Measurements from ENCODE around the gene MEOX2. TPM values are rescaled to one million over a fixed set of nuclear protein-coding genes. Genes with fewer than 3 reads are reported as not detected.

MEOX2 gene
- total RNA-seq, 1 experiment from 2014 or later: not detected

- H3K27ac ChIP-seq (ENCODE audit: low read depth, low read length): no peak overlapping the region
- H3K9me3 ChIP-seq (ENCODE audit: control insufficient read depth in 1 of 2, insufficient read depth in 1 of 2, low read depth in 1 of 2, low read length in 2 of 2): no peaks in the 10 kb centered on the region
- ATAC-seq (no peak), DNase-seq (ENCODE audit: low read depth, low spot score) (no peak)
- POLR2A ChIA-PET: no interaction called here
- no peak overlapping the region for H3K4me3 ChIP-seq (replicated peaks in 1 of 2; ENCODE audit: low read depth in 1 of 2, low read length in 2 of 2)
- H3K4me2 ChIP-seq (ENCODE audit: low read length): no peak overlapping the region
- no peaks in the 10 kb centered on the region for H3K4me1 ChIP-seq (ENCODE audit: control insufficient read depth in 1 of 2, insufficient read depth in 2 of 2, low read length in 2 of 2)
- H3K36me3 ChIP-seq (ENCODE audit: control insufficient read depth in 1 of 2, insufficient read depth in 2 of 2, low read length in 2 of 2): no peaks in the 10 kb centered on the region
- H3K79me2 ChIP-seq (ENCODE audit: insufficient read depth, low read length): no peaks in the 10 kb centered on the region
- no peaks in the 10 kb centered on the region for H4K20me1 ChIP-seq (ENCODE audit: insufficient read depth)
- BruUV-seq (replicated peaks): no TSS peak
- H3K9me2 ChIP-seq (ENCODE audit: insufficient read depth): no peaks in the 10 kb centered on the region
- no peak overlapping the region for H2AFZ ChIP-seq (ENCODE audit: low read depth, low read length, poor library complexity, severe bottlenecking)
- CTCF ChIA-PET: no interaction called here
- intact Hi-C loops (cut with micrococcal nuclease): loop anchor here (1.0 kb wide), 1 partner anchor 32 kb away; no protein-coding TSS in a partner anchor
- no peak for TF ChIP-seq CEBPB (IDR thresholded peaks at IDR 0.05; ENCODE audit: low read depth)
- TF ChIP-seq TCF7L2 (IDR thresholded peaks at IDR 0.05; ENCODE audit: borderline replicate concordance, extremely low read depth, insufficient read depth, insufficient read length): no peak
- TF ChIP-seq FOSL1 (IDR thresholded peaks at IDR 0.05; ENCODE audit: low read depth): no peak
- TF ChIP-seq REST (IDR thresholded peaks at IDR 0.05; ENCODE audit: low read depth): no peak
- TF ChIP-seq YY1 (IDR thresholded peaks at IDR 0.05; ENCODE audit: extremely low read depth, insufficient replicate concordance, low read depth, low read length): no peak
- TF ChIP-seq EZH2phosphoT487 (IDR thresholded peaks at IDR 0.05; ENCODE audit: borderline replicate concordance): no peak
- TF ChIP-seq ZBTB33 (IDR thresholded peaks at IDR 0.05; ENCODE audit: extremely low read depth, insufficient replicate concordance, low read length): no peak
- TF ChIP-seq RAD21 (IDR thresholded peaks at IDR 0.05; ENCODE audit: low read depth): no peak
- no peak for TF ChIP-seq ATF3 (IDR thresholded peaks at IDR 0.05)
- TF ChIP-seq EZH2 (IDR thresholded peaks at IDR 0.05): no peak
- TF ChIP-seq SP1 (IDR thresholded peaks at IDR 0.05; ENCODE audit: low read depth): no peak
- no peak for TF ChIP-seq POLR2AphosphoS5 (IDR thresholded peaks at IDR 0.05; ENCODE audit: low read depth, low read length)
- TF ChIP-seq POLR2A (IDR thresholded peaks at IDR 0.05; ENCODE audit: borderline replicate concordance, extremely low read depth, insufficient read depth, insufficient read length): no peak
- TF ChIP-seq SIN3A (IDR thresholded peaks at IDR 0.05; ENCODE audit: low read depth): no peak
- TF ChIP-seq ELF1 (IDR thresholded peaks at IDR 0.05; ENCODE audit: borderline replicate concordance, low read depth): no peak
- TF ChIP-seq EGR1 (IDR thresholded peaks at IDR 0.05; ENCODE audit: low read depth): no peak
- TF ChIP-seq CTCF (IDR thresholded peaks at IDR 0.05 in 2 of 3, conservative IDR thresholded peaks at IDR 0.05 in 1 of 3; ENCODE audit: borderline replicate concordance in 1 of 3, insufficient read depth in 1 of 3, low read depth in 2 of 3, low read length in 2 of 3): no peak
- TF ChIP-seq ZNF274 (IDR thresholded peaks at IDR 0.05; ENCODE audit: low read depth, low read length): no peak
- no peak for TF ChIP-seq CBX3 (IDR thresholded peaks at IDR 0.05; ENCODE audit: low read depth)
- TF ChIP-seq MAX (IDR thresholded peaks at IDR 0.05): no peak
- H3K9ac ChIP-seq (ENCODE audit: low read length): no peak overlapping the region
- RAD21 ChIA-PET (ENCODE audit: low non-redundant PET in 1 of 2, low total read pairs in 2 of 2, uncharacterized antibody in 2 of 2, unreplicated experiment in 2 of 2): no interaction called here
- H3K27me3 ChIP-seq (ENCODE audit: insufficient read depth, low read length): no peaks in the 10 kb centered on the region
These were observed 18.5 kb downstream of the MEOX2 start for GRCh38 chr7:15667991-15668390.
